ENCODE data around the gene BCAS3. TPM values are rescaled to one million over a fixed set of nuclear protein-coding genes. Genes with fewer than 3 reads are reported as not detected.

BCAS3 gene
- polyA plus RNA-seq, 3 donors = 10.3 to 19.1 (median 14.7) TPM

GRCh38 chr17:61362396-61362795 is 684.7 kb downstream of the BCAS3 start:
- no peaks in the 10 kb centered on the region for H3K9me3 ChIP-seq (replicated peaks in 1 of 2; ENCODE audit: control insufficient read depth in 1 of 2, insufficient read depth in 1 of 2, low read length in 2 of 2)
- no peaks in the 10 kb centered on the region for H3K79me2 ChIP-seq (ENCODE audit: insufficient read depth, low read length)
- no peak overlapping the region for H3K4me2 ChIP-seq (replicated peaks; ENCODE audit: extremely low read depth, low read length, poor library complexity, severe bottlenecking)
- no peaks in the 10 kb centered on the region for H3K9me3 Mint-ChIP-seq
- H3K4me1 ChIP-seq (ENCODE audit: control insufficient read depth in 1 of 2, insufficient read depth in 2 of 2, low read length in 2 of 2) = no peaks in the 10 kb centered on the region
- 80% methylated on average over 1 of the region's 5 CpGs for WGBS (ENCODE audit: insufficient coverage)
- no peaks in the 10 kb centered on the region for H3K4me1 Mint-ChIP-seq
- H3K9ac ChIP-seq (ENCODE audit: insufficient read depth, low read length, poor library complexity, severe bottlenecking) = no peak overlapping the region
- no peaks in the 10 kb centered on the region for H4K20me1 ChIP-seq (ENCODE audit: insufficient read depth, low read length)
- no peak overlapping the region for H3K4me3 ChIP-seq (replicated peaks in 1 of 3; ENCODE audit: low read depth in 2 of 3, low read length in 3 of 3)
- TF ChIP-seq CTCF (IDR thresholded peaks at IDR 0.05) = no peak
- no peak overlapping the region for H3K4me3 Mint-ChIP-seq
- no peak overlapping the region for H3K27ac Mint-ChIP-seq
- intact Hi-C loops (cut with micrococcal nuclease) = no loop called here
- H3K36me3 ChIP-seq (replicated peaks in 1 of 2; ENCODE audit: control insufficient read depth in 1 of 2, insufficient read depth in 2 of 2, low read length in 2 of 2) = no peaks in the 10 kb centered on the region
- no peak for DNase-seq
- no peaks in the 10 kb centered on the region for H3K36me3 Mint-ChIP-seq
- peaks cover 0 to 2% (median 1%) of the 10 kb centered on the region in 3 donors for H3K27me3 Mint-ChIP-seq (ENCODE audit: low read depth in 3 of 3)
- no peaks in the 10 kb centered on the region for H3K27me3 ChIP-seq (ENCODE audit: control insufficient read depth in 2 of 2, insufficient read depth in 2 of 2, low read length in 2 of 2)
- H3K27ac ChIP-seq (ENCODE audit: low read depth in 1 of 2, low read length in 2 of 2) = no peak overlapping the region
- H2AFZ ChIP-seq (ENCODE audit: insufficient read depth, low read depth, low read length, poor library complexity, severe bottlenecking) = no peak overlapping the region

- Histone ChIP-seq H3K36me3 (replicated peaks in 1 of 2; ENCODE audit: control insufficient read depth in 1 of 2, insufficient read depth in 2 of 2, low read length in 2 of 2) (no peaks in the 10 kb centered on the region), H3K9ac (ENCODE audit: insufficient read depth, low read length, poor library complexity, severe bottlenecking) (no peak overlapping the region), H3K79me2 (ENCODE audit: insufficient read depth, low read length) (no peaks in the 10 kb centered on the region), H3K4me2 (replicated peaks; ENCODE audit: extremely low read depth, low read length, poor library complexity, severe bottlenecking) (no peak overlapping the region), H3K4me3 (replicated peaks in 1 of 3; ENCODE audit: low read depth in 2 of 3, low read length in 3 of 3) (no peak overlapping the region), H3K9me3 (replicated peaks in 1 of 2; ENCODE audit: control insufficient read depth in 1 of 2, insufficient read depth in 1 of 2, low read length in 2 of 2) (no peaks in the 10 kb centered on the region), H3K27me3 (ENCODE audit: control insufficient read depth in 2 of 2, insufficient read depth in 2 of 2, low read length in 2 of 2) (no peaks in the 10 kb centered on the region), H3K4me1 (ENCODE audit: control insufficient read depth in 1 of 2, insufficient read depth in 2 of 2, low read length in 2 of 2) (no peaks in the 10 kb centered on the region), H2AFZ (ENCODE audit: insufficient read depth, low read depth, low read length, poor library complexity, severe bottlenecking) (no peak overlapping the region), H3K27ac (ENCODE audit: low read depth in 1 of 2, low read length in 2 of 2) (no peak overlapping the region), H4K20me1 (ENCODE audit: insufficient read depth, low read length) (no peaks in the 10 kb centered on the region)
- no peak for TF ChIP-seq CTCF (IDR thresholded peaks at IDR 0.05)
- no peaks in the 10 kb centered on the region for H3K36me3 Mint-ChIP-seq
- DNase-seq = no peak
- intact Hi-C loops (cut with micrococcal nuclease) = no loop called here
- no peaks in the 10 kb centered on the region for H3K9me3 Mint-ChIP-seq
- H3K27me3 Mint-ChIP-seq (ENCODE audit: low read depth in 3 of 3) = peaks cover 0 to 2% (median 1%) of the 10 kb centered on the region in 3 donors
- no peak overlapping the region for H3K4me3 Mint-ChIP-seq
- WGBS (ENCODE audit: insufficient coverage) = 78% methylated on average over 3 of the region's 9 CpGs
- H3K4me1 Mint-ChIP-seq = no peaks in the 10 kb centered on the region
- H3K27ac Mint-ChIP-seq = no peak overlapping the region
Measured at GRCh38 chr17:61362852-61363600, 685.4 kb downstream of the BCAS3 start.

All from CD14-positive monocyte (primary cell).